DOHH2 (cell line): ENCODE measurements around the gene CASP14.

Experiments used
- EZH2phosphoT487 ChIP-seq: fragments of 200-600 bp; sonication (generic); IDR thresholded peaks from 2 replicates; pipeline ENCODE4 v1.6.1; 2017; ENCODE audit warnings: borderline replicate concordance, mild to moderate bottlenecking, antibody characterized with exemption, low read length, moderate library complexity, mixed read lengths
- TF ChIP-seq, protein P1 (sequence below): fragments of 200-600 bp; sonication (generic); IDR thresholded peaks from one replicate; pipeline ENCODE4 v1.5.1; 2014; ENCODE audit warnings: antibody characterized with exemption, mild to moderate bottlenecking, low read depth, low read length; ENCODE audit not compliant: poor library complexity, severe bottlenecking

- no peak for TF ChIP-seq EZH2phosphoT487
- TF ChIP-seq, protein P1, sequence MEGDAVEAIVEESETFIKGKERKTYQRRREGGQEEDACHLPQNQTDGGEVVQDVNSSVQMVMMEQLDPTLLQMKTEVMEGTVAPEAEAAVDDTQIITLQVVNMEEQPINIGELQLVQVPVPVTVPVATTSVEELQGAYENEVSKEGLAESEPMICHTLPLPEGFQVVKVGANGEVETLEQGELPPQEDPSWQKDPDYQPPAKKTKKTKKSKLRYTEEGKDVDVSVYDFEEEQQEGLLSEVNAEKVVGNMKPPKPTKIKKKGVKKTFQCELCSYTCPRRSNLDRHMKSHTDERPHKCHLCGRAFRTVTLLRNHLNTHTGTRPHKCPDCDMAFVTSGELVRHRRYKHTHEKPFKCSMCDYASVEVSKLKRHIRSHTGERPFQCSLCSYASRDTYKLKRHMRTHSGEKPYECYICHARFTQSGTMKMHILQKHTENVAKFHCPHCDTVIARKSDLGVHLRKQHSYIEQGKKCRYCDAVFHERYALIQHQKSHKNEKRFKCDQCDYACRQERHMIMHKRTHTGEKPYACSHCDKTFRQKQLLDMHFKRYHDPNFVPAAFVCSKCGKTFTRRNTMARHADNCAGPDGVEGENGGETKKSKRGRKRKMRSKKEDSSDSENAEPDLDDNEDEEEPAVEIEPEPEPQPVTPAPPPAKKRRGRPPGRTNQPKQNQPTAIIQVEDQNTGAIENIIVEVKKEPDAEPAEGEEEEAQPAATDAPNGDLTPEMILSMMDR, result no peak
Measured at GRCh38 chr19:15014579-15014978, 34.7 kb upstream of the CASP14 start.
